NCI-H526 treated with DMSO at 0.1 percent for 48 hours (cell line): ENCODE results near the gene TYW1B.
"Not testable (repeated sequence)": the region's sequence is repeated elsewhere in the genome, so short reads cannot be mapped to it uniquely, and the experiment has no call there.

ENCODE experiments used
- DNase-seq: peaks from one replicate; lab custom pipeline; 2025; lab: John Stamatoyannopoulos, UW

TYW1B gene

DNA sequence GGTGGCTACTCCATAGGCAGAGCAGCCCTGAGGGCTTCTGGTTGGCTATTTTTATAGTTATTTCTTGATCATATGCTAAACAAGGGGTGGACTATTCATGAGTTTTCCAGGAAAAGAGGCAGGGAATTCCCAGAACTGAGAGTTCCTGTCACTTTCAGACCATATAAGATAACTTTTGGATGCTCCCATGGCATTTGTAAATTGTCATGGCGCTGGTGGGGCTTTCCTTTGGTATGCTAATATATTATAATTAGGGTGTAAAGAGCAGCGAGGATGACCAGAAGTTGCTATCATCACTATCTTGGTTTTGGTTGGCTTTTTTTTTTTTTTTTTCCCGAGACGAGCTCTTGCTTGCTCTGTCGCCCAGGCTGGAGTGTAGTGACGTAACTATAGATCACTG is 272.8 kb downstream of the TYW1B start:
- DNase-seq: not testable (repeated sequence)

- DNase-seq: not testable (repeated sequence)
Observed at GRCh38 chr7:72554401-72554800, 273.6 kb downstream of the TYW1B start.

GRCh38 chr7:72550454-72550853 is 277.5 kb downstream of the TYW1B start:
- not testable (repeated sequence) for DNase-seq

DNA sequence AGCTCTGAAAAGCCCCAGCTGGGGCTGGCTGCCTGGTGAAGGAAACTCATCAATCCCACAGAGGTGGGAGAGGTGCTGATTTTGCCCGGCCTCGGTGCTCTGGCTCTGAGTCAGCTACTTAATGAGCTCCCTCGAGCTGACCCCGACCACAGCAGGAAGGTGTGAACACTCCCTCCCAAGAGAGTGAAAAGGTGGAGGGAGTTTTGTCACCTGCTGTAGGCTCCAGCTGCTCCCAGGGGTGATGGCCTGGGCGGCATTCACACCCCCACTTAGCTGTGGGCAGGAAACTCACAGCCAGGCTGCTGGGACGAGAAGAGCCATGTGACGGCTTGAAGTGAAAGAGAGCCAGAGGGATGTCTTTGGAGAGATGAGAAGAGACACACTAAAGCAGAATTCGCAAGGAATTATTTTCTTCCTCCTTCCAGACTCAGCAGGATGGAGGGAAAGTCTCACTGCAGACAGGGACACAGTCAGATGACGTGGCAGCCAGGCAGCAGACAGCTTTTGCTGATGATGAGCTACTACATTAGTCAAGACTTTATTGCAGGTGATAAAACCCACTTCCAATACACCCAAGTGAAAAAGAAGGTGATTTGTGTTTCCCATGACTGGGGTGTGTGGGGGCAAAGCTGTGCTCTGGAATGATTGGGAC is 281.3 kb downstream of the TYW1B start:
- DNase-seq: not testable (repeated sequence)

DNA sequence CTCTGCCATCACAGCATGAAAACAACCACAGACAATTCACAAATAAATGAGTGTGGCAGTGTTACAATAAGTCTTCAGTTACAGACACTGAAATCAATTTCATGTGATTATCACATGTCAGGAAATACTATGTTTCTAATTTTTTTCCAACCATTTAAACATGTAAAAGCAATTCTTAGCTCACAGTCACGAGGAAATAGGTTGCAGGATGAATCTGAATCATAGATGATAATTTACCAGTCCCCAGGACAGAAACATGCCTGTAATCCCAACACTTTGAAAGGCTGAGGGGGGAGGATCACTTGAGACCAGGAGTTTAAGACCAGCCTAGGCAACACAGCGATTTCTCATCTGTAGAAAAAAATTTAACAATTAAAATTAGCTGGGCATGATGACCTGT is 283.5 kb downstream of the TYW1B start:
- not testable (repeated sequence) for DNase-seq

GRCh38 chr7:72540923-72541322 is 287.1 kb downstream of the TYW1B start:
- DNase-seq: no peak

DNA sequence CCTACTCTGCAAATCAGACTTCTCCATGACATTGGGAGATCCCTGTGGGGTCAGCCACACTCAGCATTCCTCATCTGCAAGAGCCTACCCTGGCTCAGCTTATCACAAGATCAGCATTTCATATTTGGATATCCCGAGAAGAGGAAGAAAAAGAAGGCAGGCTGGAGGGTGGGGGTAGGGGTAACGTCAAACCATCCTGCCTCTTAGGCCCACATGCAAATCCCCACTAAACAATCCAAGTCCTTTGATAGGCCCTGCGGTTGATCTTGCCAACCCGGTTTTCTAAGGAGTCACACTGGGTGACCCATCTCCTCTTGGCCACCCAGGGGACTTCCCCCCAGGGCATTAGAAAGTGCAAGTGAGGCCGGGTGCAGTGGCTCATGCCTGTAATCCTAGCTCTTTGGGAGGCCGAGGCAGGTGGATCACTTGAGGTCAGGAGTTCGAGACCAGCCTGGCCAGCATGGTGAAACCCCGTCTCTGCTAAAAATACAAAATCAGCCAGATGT is 287.8 kb downstream of the TYW1B start:
- no peak for DNase-seq

GRCh38 chr7:72539702-72540101 is 288.3 kb downstream of the TYW1B start:
- DNase-seq: no peak

GRCh38 chr7:72538856-72539255 is 289.1 kb downstream of the TYW1B start:
- DNase-seq: no peak

DNA sequence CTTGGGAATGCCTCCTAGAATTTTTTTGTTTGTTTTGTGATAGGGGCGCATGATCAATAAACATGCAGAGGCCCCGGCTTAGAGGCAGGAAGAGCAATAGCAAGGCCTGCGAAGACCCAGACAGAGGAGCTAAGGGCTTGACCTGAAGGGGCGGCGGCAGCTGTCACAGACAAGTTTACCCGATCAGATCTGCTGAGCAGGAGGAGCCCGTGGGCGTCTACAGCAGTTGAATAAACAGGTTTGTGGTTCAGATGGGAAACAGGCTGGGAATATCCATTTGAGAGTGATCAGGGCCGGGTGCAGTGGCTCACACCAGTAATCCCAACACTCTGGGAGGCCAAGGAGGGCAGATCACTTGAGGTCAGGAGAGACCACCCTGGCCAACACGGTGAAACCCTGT is 289.9 kb downstream of the TYW1B start:
- no peak for DNase-seq

GRCh38 chr7:72536038-72536437 is 292.0 kb downstream of the TYW1B start:
- not testable (repeated sequence) for DNase-seq

DNA sequence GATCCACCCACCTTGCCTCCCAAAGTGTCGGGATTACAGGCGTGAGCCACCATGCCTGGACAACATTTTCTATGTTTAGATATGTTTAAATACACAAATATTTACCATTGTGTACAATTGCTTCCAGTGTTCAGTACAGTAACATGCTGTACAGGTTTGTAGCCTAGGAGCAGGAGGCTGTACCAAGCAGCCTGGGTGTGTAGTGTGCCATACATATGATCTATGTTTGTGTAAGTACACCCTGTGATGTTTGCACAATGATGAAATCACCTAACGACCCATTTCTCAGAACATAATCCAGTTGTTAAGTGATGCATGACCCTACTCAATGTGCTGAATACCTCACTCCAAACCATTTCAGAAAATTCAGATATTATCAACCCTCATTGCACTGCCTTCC is 297.0 kb downstream of the TYW1B start:
- DNase-seq: not testable (repeated sequence)
